Progenitor cell of endocrine pancreas (in vitro differentiated cells): ENCODE results near the gene PPP3CA. TPM values are rescaled to one million over a fixed set of nuclear protein-coding genes. Genes with fewer than 3 reads are reported as not detected.

Experiments
- DNase-seq: peaks from one replicate; pipeline ENCODE4 v3.0.0; 2021; ENCODE audit warnings: low spot score; ENCODE audit not compliant: unreplicated experiment
- H3K27ac Mint-ChIP-seq: 2 replicates; pipeline ENCODE4 v1.8.0; 2021; ENCODE audit warnings: mild to moderate bottlenecking, moderate library complexity, mixed read lengths
- H3K27me3 Mint-ChIP-seq: 2 replicates; pipeline ENCODE4 v1.8.0; 2021; ENCODE audit warnings: mixed read lengths
- H3K36me3 Mint-ChIP-seq: 2 replicates; pipeline ENCODE4 v1.8.0; 2022; ENCODE audit warnings: mixed read lengths; ENCODE audit not compliant: insufficient read depth
- H3K4me1 Mint-ChIP-seq: 2 replicates; pipeline ENCODE4 v1.8.0; 2021; ENCODE audit warnings: low read depth, mixed read lengths
- H3K4me3 Mint-ChIP-seq: 2 replicates; pipeline ENCODE4 v1.8.0; 2021; ENCODE audit warnings: low read depth, mild to moderate bottlenecking, moderate library complexity, mixed read lengths
- H3K9me3 Mint-ChIP-seq: 2 replicates; pipeline ENCODE4 v1.8.0; 2021; ENCODE audit warnings: low read depth, mixed read lengths
- CTCF ChIP-seq: fragments of 200-600 bp; sonication (generic); IDR thresholded peaks from one replicate; pipeline ENCODE4 v1.5.0; 2021; ENCODE audit warnings: antibody characterized with exemption, mild to moderate bottlenecking; ENCODE audit not compliant: unreplicated experiment
- long read RNA-seq: library from polyadenylated mRNA; unstranded; transcript quantifications from one replicate; pipeline ENCODE4 v2.0.0, GENCODE V29; 2020
- total RNA-seq: library from RNA; stranded (reverse); gene quantifications from 2 replicates; pipeline ENCODE4 v1.2.1, GENCODE V29; 2021

Gene PPP3CA
- 22.5 and 27.4 TPM in 2 replicates for total RNA-seq
- long read RNA-seq, partial matches to known transcripts, result 0 of 8 reads
- long read RNA-seq, other reads (novel, unspliced or antisense), result 5 of 8 reads

DNA sequence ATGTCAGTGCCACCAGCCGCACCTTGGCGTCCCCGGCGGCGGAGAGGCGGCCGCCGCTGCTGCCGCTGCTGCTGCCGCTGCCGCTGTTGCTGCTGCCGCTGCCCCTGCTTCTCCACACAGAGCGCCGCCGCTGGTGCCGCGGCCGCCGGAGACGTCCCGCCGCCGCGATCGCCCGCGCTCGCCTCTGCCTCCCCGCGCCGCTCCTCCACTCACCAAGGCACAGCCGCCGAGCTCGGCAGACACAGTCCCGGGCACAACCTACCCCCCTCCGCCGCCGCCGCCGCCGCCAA is at the start of gene PPP3CA:
PPP3CA (minus strand) TSS at position 260 of the 290 bp plus-strand sequence.
- no peaks in the 10 kb centered on the region for H3K9me3 Mint-ChIP-seq
- H3K27me3 Mint-ChIP-seq, result peaks cover 6% of the 10 kb centered on the region
- peaks cover 14% of the 10 kb centered on the region for H3K4me1 Mint-ChIP-seq
- no peak for DNase-seq
- H3K27ac Mint-ChIP-seq, result peak within 1 kb of the TSS; percentile 98
- no peaks in the 10 kb centered on the region for H3K36me3 Mint-ChIP-seq
- H3K4me3 Mint-ChIP-seq, result peak within 1 kb of the TSS; percentile 95
- TF ChIP-seq CTCF, result no peak

- no peaks in the 10 kb centered on the region for H3K36me3 Mint-ChIP-seq
Measured at GRCh38 chr4:101393256-101393655, 45.9 kb upstream of the PPP3CA start.

GRCh38 chr4:101370663-101371210 is 23.4 kb upstream of the PPP3CA start:
- no peaks in the 10 kb centered on the region for H3K36me3 Mint-ChIP-seq
- H3K4me3 Mint-ChIP-seq, result no peak overlapping the region
- no peak overlapping the region for H3K27ac Mint-ChIP-seq
- DNase-seq, result no peak
- TF ChIP-seq CTCF, result no peak
- no peaks in the 10 kb centered on the region for H3K27me3 Mint-ChIP-seq
- H3K9me3 Mint-ChIP-seq, result peaks cover 15% of the 10 kb centered on the region
- peaks cover 3% of the 10 kb centered on the region for H3K4me1 Mint-ChIP-seq

More at GRCh38 chr4:101393256-101393655, 45.9 kb upstream of the PPP3CA start:
- no peak for DNase-seq
- H3K27ac Mint-ChIP-seq, result no peak overlapping the region
- TF ChIP-seq CTCF, result no peak
- peaks cover 22% of the 10 kb centered on the region for H3K9me3 Mint-ChIP-seq
- H3K27me3 Mint-ChIP-seq, result no peaks in the 10 kb centered on the region
- H3K4me1 Mint-ChIP-seq, result no peaks in the 10 kb centered on the region
- H3K4me3 Mint-ChIP-seq, result no peak overlapping the region

GRCh38 chr4:101367201-101367600 is 19.9 kb upstream of the PPP3CA start:
- Mint-ChIP-seq H3K36me3 (no peaks in the 10 kb centered on the region), H3K27ac (no peak overlapping the region), H3K9me3 (peaks cover 14% of the 10 kb centered on the region), H3K4me3 (no peak overlapping the region), H3K4me1 (peaks cover 4% of the 10 kb centered on the region), H3K27me3 (no peaks in the 10 kb centered on the region)
- TF ChIP-seq CTCF, result no peak
- no peak for DNase-seq

DNA sequence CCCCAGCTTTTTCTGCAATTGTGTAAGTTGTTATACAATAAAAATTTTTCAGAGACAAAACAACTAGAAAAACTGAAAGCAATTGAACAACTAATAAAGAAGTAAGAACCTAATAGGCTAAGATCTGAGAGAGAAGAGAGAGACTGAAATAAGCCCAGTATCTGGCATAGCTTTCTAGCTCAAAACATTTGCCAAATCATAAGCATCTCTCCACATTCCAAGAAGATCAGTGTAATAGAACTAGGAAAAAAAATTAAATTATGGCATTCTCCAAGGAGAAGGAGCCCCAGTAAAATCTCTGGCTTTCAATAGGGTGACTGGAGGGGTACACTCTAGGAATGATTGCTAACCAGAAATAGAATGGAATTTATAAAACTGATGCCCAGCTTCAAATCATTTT is 19.0 kb upstream of the PPP3CA start:
- Mint-ChIP-seq H3K36me3 (no peaks in the 10 kb centered on the region), H3K27me3 (no peaks in the 10 kb centered on the region), H3K4me1 (peaks cover 4% of the 10 kb centered on the region), H3K27ac (no peak overlapping the region), H3K4me3 (no peak overlapping the region), H3K9me3 (peaks cover 13% of the 10 kb centered on the region)
- TF ChIP-seq CTCF, result no peak
- no peak for DNase-seq
